Measurements from ENCODE around the gene P4HA2. TPM values are rescaled to one million over a fixed set of nuclear protein-coding genes. Genes with fewer than 3 reads are reported as not detected.
A peak's percentile ranks its signal among the peaks of the same experiment; 100 is the strongest.

P4HA2 gene
- total RNA-seq, 3 donors from 2014 or later, result 21.8 to 34.8 (median 26.2) TPM

GRCh38 chr5:132270335-132270665, 42.6 kb upstream of the P4HA2 start:
- Histone ChIP-seq H3K9me3 (no peaks in the 10 kb centered on the region), H3K27ac (peak overlapping the region in 1 of 2 donors; percentile 23), H3K4me3 (no peak overlapping the region), H3K4me1 (peaks cover 17% of the 10 kb centered on the region in 2 donors), H3K36me3 (no peaks in the 10 kb centered on the region), H3K27me3 (no peaks in the 10 kb centered on the region)
- DNase-seq (ENCODE audit: low spot score in 2 of 2), result no peak
- intact Hi-C loops (cut with DNase I; ENCODE audit: low total_unique reads), result no loop called here
- TF ChIP-seq POLR2AphosphoS5 (IDR thresholded peaks at IDR 0.05) (no peak), POLR2A (IDR thresholded peaks at IDR 0.05) (no peak)
- TF ChIP-seq, protein P1, sequence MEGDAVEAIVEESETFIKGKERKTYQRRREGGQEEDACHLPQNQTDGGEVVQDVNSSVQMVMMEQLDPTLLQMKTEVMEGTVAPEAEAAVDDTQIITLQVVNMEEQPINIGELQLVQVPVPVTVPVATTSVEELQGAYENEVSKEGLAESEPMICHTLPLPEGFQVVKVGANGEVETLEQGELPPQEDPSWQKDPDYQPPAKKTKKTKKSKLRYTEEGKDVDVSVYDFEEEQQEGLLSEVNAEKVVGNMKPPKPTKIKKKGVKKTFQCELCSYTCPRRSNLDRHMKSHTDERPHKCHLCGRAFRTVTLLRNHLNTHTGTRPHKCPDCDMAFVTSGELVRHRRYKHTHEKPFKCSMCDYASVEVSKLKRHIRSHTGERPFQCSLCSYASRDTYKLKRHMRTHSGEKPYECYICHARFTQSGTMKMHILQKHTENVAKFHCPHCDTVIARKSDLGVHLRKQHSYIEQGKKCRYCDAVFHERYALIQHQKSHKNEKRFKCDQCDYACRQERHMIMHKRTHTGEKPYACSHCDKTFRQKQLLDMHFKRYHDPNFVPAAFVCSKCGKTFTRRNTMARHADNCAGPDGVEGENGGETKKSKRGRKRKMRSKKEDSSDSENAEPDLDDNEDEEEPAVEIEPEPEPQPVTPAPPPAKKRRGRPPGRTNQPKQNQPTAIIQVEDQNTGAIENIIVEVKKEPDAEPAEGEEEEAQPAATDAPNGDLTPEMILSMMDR (IDR thresholded peaks at IDR 0.05), result no peak

- peaks cover 19 to 23% of the 10 kb centered on the region in 2 donors for H3K4me1 ChIP-seq
- no peak for DNase-seq (ENCODE audit: low spot score in 2 of 2)
- no peaks in the 10 kb centered on the region for H3K9me3 ChIP-seq
- intact Hi-C loops (cut with DNase I; ENCODE audit: low total_unique reads), result no loop called here
- TF ChIP-seq, protein P1 (IDR thresholded peaks at IDR 0.05), result no peak
- no peak for TF ChIP-seq POLR2A (IDR thresholded peaks at IDR 0.05)
- no peak for TF ChIP-seq POLR2AphosphoS5 (IDR thresholded peaks at IDR 0.05)
- H3K27ac ChIP-seq, result peak overlapping the region; percentile 90 to 95
- no peak overlapping the region for H3K4me3 ChIP-seq
- no peaks in the 10 kb centered on the region for H3K36me3 ChIP-seq
- no peaks in the 10 kb centered on the region for H3K27me3 ChIP-seq
These were observed 42.1 kb upstream of the P4HA2 start for GRCh38 chr5:132269635-132270334.

DNA sequence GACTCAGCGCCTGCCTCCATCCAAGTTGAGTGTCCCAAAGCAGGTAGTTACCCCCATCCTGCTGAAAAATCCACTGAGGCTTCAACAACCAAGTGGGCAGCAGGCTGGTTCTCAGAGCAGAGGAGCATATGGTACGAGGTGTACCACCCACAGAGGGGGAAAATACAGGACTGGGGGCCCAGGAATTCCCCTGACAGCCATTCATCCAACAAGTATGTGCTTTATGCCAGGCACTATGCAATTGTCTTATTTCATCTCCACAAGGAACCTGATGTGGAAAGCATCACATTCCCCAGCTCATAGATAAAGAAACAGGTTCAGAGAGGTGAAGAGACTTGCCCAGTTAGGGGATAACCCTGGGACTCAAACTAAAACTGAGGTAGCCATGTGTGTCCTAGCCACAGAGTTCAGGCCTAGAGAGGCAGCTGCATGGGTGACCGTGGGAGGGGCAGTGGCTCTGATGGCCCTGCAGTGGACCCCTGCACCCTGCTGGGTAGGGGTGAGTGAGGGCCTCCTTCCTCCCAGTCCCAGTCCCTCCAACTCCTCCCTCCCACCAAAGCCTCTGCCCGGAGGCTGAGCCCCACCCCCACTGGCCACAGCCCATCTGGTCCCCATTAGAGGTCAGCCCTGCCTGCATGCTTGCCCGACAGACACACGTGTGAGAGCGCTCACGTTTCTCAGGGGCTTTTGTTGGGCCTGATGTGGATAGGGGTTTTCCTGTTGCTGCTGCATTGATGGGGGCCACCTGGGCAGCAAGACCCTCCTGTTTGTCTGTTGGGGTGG, 41.3 kb upstream of the P4HA2 start:
- Histone ChIP-seq H3K36me3 (no peaks in the 10 kb centered on the region), H3K27ac (peak overlapping the region; percentile 90 to 95)
- no peak for DNase-seq (ENCODE audit: low spot score in 2 of 2)

GRCh38 chr5:132267931-132268768, 40.5 kb upstream of the P4HA2 start:
- H3K4me3 ChIP-seq, result no peak overlapping the region
- H3K36me3 ChIP-seq, result no peaks in the 10 kb centered on the region
- H3K27me3 ChIP-seq, result no peaks in the 10 kb centered on the region
- intact Hi-C loops (cut with DNase I; ENCODE audit: low total_unique reads), result no loop called here
- peaks cover 19 to 25% of the 10 kb centered on the region in 2 donors for H3K4me1 ChIP-seq
- DNase-seq (ENCODE audit: low spot score in 2 of 2), result peak in 1 of 2 donors; percentile 84
- no peaks in the 10 kb centered on the region for H3K9me3 ChIP-seq
- TF ChIP-seq POLR2AphosphoS5 (IDR thresholded peaks at IDR 0.05) (peak in 1 of 3 donors; percentile 13), POLR2A (IDR thresholded peaks at IDR 0.05) (no peak)
- TF ChIP-seq, protein P1 (IDR thresholded peaks at IDR 0.05), result no peak
- peak overlapping the region; percentile 90 to 95 for H3K27ac ChIP-seq

More for the DNA sequence above, 41.3 kb upstream of the P4HA2 start:
- Histone ChIP-seq H3K9me3 (no peaks in the 10 kb centered on the region), H3K27me3 (no peaks in the 10 kb centered on the region), H3K4me1 (peaks cover 19 to 25% of the 10 kb centered on the region in 2 donors), H3K4me3 (no peak overlapping the region)
- TF ChIP-seq, protein P1 (IDR thresholded peaks at IDR 0.05), result no peak
- no peak for TF ChIP-seq POLR2A (IDR thresholded peaks at IDR 0.05)
- TF ChIP-seq POLR2AphosphoS5 (IDR thresholded peaks at IDR 0.05), result no peak
- intact Hi-C loops (cut with DNase I; ENCODE audit: low total_unique reads), result no loop called here
